ENCODE results near the gene S1PR4. TPM values are rescaled to one million over a fixed set of nuclear protein-coding genes. Genes with fewer than 3 reads are reported as not detected.

The S1PR4 gene
- total RNA-seq, 1 donor = not detected

DNA sequence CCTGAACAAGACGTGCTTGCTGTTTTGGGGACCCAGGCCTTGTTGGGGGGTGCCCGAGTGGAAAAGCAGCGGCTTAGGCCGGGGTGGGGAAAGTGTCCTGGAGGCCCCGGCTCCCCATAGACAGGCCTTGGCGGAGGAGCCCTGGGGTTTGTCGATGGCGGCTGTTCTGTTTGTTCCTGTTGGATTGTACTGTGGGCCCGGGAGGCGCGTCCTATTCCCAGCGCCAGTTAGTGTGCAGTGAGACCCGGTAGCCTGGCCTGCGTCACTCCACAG, 18.3 kb downstream of the S1PR4 start:
- Histone ChIP-seq H3K79me2 (ENCODE audit: insufficient read depth, low read length) (peaks cover 18% of the 10 kb centered on the region), H3K27me3 (ENCODE audit: insufficient read depth, low read length) (no peaks in the 10 kb centered on the region), H3K9me3 (ENCODE audit: low read depth, low read length) (no peaks in the 10 kb centered on the region), H3K27ac (ENCODE audit: low read depth, low read length) (no peak overlapping the region), H3K4me1 (ENCODE audit: insufficient read depth, low read length) (no peaks in the 10 kb centered on the region), H3K4me2 (ENCODE audit: insufficient read depth, low read length) (no peak overlapping the region), H4K20me1 (ENCODE audit: insufficient read depth, low read length) (peaks cover 3% of the 10 kb centered on the region), H3K4me3 (ENCODE audit: insufficient read depth, low read length) (no peak overlapping the region), H2AFZ (ENCODE audit: low read length) (no peak overlapping the region), H3K36me3 (ENCODE audit: insufficient read depth, low read length) (peaks cover 4% of the 10 kb centered on the region)
- no peak for DNase-seq (ENCODE audit: insufficient read length, low spot score, missing footprints)
- TF ChIP-seq, protein P1, sequence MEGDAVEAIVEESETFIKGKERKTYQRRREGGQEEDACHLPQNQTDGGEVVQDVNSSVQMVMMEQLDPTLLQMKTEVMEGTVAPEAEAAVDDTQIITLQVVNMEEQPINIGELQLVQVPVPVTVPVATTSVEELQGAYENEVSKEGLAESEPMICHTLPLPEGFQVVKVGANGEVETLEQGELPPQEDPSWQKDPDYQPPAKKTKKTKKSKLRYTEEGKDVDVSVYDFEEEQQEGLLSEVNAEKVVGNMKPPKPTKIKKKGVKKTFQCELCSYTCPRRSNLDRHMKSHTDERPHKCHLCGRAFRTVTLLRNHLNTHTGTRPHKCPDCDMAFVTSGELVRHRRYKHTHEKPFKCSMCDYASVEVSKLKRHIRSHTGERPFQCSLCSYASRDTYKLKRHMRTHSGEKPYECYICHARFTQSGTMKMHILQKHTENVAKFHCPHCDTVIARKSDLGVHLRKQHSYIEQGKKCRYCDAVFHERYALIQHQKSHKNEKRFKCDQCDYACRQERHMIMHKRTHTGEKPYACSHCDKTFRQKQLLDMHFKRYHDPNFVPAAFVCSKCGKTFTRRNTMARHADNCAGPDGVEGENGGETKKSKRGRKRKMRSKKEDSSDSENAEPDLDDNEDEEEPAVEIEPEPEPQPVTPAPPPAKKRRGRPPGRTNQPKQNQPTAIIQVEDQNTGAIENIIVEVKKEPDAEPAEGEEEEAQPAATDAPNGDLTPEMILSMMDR (IDR thresholded peaks at IDR 0.05; ENCODE audit: extremely low read depth, low read depth, low read length) = no peak

DNA sequence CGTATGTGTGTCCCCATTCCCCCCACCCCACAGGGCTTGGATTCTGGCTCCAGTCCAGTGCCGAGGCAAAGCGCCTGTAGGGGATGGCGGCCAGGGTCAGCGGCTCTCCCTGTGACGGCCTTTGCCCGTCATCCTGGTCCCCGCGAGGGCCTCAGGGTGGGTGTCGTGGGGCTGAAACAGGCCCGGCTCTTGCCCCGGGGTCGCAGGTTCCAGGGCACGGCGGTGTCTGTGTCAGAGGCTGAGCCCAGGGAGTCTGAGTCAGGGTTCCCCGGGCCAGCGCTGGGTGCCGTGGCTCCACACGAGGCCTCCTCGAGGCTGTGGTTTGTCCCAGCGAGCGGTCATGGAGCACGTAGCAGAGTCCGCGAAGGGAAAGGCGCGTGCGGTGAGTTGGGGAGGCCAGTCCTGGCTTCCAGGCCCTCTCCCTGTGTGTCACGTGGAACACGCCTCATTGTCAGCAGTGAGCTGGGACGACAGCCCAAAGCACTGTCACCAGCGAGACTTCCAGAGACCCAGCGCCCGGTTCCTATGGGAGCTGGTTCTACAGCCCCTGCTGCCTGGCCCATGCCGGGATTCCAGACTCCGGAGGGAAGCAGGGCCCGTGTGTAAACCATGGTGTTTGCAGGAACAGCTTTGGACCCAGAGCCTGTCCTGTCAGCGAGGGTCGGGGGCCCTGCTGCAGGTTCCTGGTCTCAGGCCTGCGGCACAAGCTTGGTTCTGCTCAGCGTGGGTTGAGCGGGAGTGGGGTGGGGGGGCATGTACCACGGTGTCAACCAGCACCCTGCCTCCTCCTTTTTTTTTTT, 20.5 kb downstream of the S1PR4 start:
- TF ChIP-seq, protein P1 (IDR thresholded peaks at IDR 0.05; ENCODE audit: extremely low read depth, low read depth, low read length) = no peak
- peaks cover 4% of the 10 kb centered on the region for H3K36me3 ChIP-seq (ENCODE audit: insufficient read depth, low read length)
- no peak for DNase-seq (ENCODE audit: insufficient read length, low spot score, missing footprints)

DNA sequence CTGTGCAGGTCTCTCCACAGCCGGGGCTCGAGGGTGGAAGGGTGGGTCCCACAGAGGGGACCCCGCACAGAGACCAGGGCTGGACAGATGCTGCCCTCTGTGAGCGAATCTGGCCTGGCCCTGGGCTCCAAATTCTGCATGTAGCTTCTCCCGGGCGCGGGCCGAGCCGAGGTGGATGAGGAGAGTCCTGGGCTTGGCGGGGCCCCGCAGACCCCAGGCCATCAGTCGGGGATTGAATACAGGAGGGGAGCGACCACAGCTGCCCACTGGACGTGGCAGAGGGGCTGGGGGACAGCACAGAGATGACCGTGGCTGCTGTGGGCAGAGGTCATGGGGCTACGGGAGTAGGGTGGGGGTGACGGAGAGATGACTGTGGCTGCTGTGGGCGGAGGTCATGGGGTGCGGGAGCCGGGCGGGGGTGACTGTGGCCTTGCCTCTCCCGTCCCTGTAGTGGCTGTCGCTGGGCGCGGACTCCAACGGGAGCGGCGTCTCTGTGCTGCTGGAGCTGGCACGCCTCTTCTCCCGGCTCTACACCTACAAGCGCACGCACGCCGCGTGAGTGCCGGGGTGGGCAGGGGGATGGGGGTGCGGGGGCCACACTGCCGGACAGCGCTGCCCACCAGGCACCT, 22.6 kb downstream of the S1PR4 start:
- Histone ChIP-seq H3K79me2 (ENCODE audit: insufficient read depth, low read length) (no peaks in the 10 kb centered on the region), H3K4me2 (ENCODE audit: insufficient read depth, low read length) (no peak overlapping the region), H3K27ac (ENCODE audit: low read depth, low read length) (no peak overlapping the region), H4K20me1 (ENCODE audit: insufficient read depth, low read length) (no peaks in the 10 kb centered on the region), H3K36me3 (ENCODE audit: insufficient read depth, low read length) (peaks cover 5% of the 10 kb centered on the region), H3K27me3 (ENCODE audit: insufficient read depth, low read length) (no peaks in the 10 kb centered on the region), H3K4me3 (ENCODE audit: insufficient read depth, low read length) (no peak overlapping the region), H3K9me3 (ENCODE audit: low read depth, low read length) (no peaks in the 10 kb centered on the region), H3K4me1 (ENCODE audit: insufficient read depth, low read length) (no peaks in the 10 kb centered on the region), H2AFZ (ENCODE audit: low read length) (no peak overlapping the region)
- no peak for DNase-seq (ENCODE audit: insufficient read length, low spot score, missing footprints)
- TF ChIP-seq, protein P1 (IDR thresholded peaks at IDR 0.05; ENCODE audit: extremely low read depth, low read depth, low read length) = no peak

More for the DNA sequence above, 20.5 kb downstream of the S1PR4 start:
- H3K9me3 ChIP-seq (ENCODE audit: low read depth, low read length) = no peaks in the 10 kb centered on the region
- H3K27me3 ChIP-seq (ENCODE audit: insufficient read depth, low read length) = no peaks in the 10 kb centered on the region
- peaks cover 3% of the 10 kb centered on the region for H3K79me2 ChIP-seq (ENCODE audit: insufficient read depth, low read length)
- H2AFZ ChIP-seq (ENCODE audit: low read length) = no peak overlapping the region
- H3K4me3 ChIP-seq (ENCODE audit: insufficient read depth, low read length) = no peak overlapping the region
- no peak overlapping the region for H3K27ac ChIP-seq (ENCODE audit: low read depth, low read length)
- no peaks in the 10 kb centered on the region for H3K4me1 ChIP-seq (ENCODE audit: insufficient read depth, low read length)
- H4K20me1 ChIP-seq (ENCODE audit: insufficient read depth, low read length) = peaks cover 3% of the 10 kb centered on the region
- no peak overlapping the region for H3K4me2 ChIP-seq (ENCODE audit: insufficient read depth, low read length)

DNA sequence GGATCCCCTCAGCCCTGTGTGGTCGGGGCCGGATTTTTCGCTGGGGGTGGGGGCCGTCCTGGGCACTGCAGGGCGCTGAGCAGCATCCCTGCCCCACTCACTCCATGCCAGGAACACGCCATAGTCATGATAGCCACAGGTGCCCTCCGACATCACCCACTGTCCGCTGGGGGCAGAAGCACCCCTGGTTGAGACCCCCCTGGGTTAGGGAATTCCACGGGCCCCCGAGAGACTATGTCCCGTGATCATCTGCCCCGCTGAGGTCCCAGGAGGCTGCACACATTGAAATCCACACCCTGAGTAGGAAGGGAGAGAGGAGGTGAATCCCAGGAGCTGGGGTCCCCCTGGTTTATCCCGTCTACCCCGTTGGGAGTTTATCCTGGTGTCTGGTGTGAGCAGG, 23.3 kb downstream of the S1PR4 start:
- H3K79me2 ChIP-seq (ENCODE audit: insufficient read depth, low read length) = no peaks in the 10 kb centered on the region
- no peak for DNase-seq (ENCODE audit: insufficient read length, low spot score, missing footprints)
- H3K27me3 ChIP-seq (ENCODE audit: insufficient read depth, low read length) = no peaks in the 10 kb centered on the region
- no peaks in the 10 kb centered on the region for H3K9me3 ChIP-seq (ENCODE audit: low read depth, low read length)
- H3K27ac ChIP-seq (ENCODE audit: low read depth, low read length) = no peak overlapping the region
- H3K4me2 ChIP-seq (ENCODE audit: insufficient read depth, low read length) = no peak overlapping the region
- TF ChIP-seq, protein P1 (IDR thresholded peaks at IDR 0.05; ENCODE audit: extremely low read depth, low read depth, low read length) = no peak
- H2AFZ ChIP-seq (ENCODE audit: low read length) = no peak overlapping the region
- H4K20me1 ChIP-seq (ENCODE audit: insufficient read depth, low read length) = no peaks in the 10 kb centered on the region
- H3K36me3 ChIP-seq (ENCODE audit: insufficient read depth, low read length) = peaks cover 12% of the 10 kb centered on the region
- no peaks in the 10 kb centered on the region for H3K4me1 ChIP-seq (ENCODE audit: insufficient read depth, low read length)
- no peak overlapping the region for H3K4me3 ChIP-seq (ENCODE audit: insufficient read depth, low read length)
